ENCODE measurements around the gene COX8A. TPM values are rescaled to one million over a fixed set of nuclear protein-coding genes. Genes with fewer than 3 reads are reported as not detected.

The COX8A gene
- total RNA-seq, 1 experiment from 2014 or later: 587 TPM

- peaks cover 2% of the 10 kb centered on the region for H3K36me3 Mint-ChIP-seq
- H3K9me3 Mint-ChIP-seq: peaks cover 2% of the 10 kb centered on the region; the same call in 1 of the 2 replicates
- TF ChIP-seq USF2 (CRISPR knock-in tag; IDR thresholded peaks at IDR 0.05) (no peak), AFF4 (CRISPR knock-in tag; IDR thresholded peaks at IDR 0.05; ENCODE audit: borderline replicate concordance) (no peak)
- no peak overlapping the region for H3K4me3 Mint-ChIP-seq
- H3K27ac Mint-ChIP-seq: no peak overlapping the region
- DNase-seq (ENCODE audit: low spot score) (no peak), ATAC-seq (no peak)
- CTCF ChIA-PET: interaction anchor here (0.7 to 3.5 kb wide), 13 partner anchors 9 to 287 kb away, joined by 3 to 17 read pairs (median 4); no protein-coding TSS in a partner anchor
- POLR2A ChIA-PET: interaction anchor here (0.8 kb wide), 1 partner anchor 17 kb away, joined by 3 read pairs; no protein-coding TSS in a partner anchor
- H3K4me1 Mint-ChIP-seq: peaks cover 16% of the 10 kb centered on the region
- H3K27me3 Mint-ChIP-seq (ENCODE audit: low read depth): peaks cover 76% of the 10 kb centered on the region
Observed at GRCh38 chr11:64015935-64016845, 41.8 kb downstream of the COX8A start.

- peaks cover 31% of the 10 kb centered on the region for H3K4me1 Mint-ChIP-seq
- no peak overlapping the region for H3K4me3 Mint-ChIP-seq
- no peak overlapping the region for H3K27ac Mint-ChIP-seq
- CTCF ChIA-PET: interaction anchor here (9.6 kb wide), 1 partner anchor 17 kb away, joined by 75 read pairs; no protein-coding TSS in a partner anchor
- no peaks in the 10 kb centered on the region for H3K9me3 Mint-ChIP-seq
- no peaks in the 10 kb centered on the region for H3K36me3 Mint-ChIP-seq
- POLR2A ChIA-PET: no interaction called here
- DNase-seq (ENCODE audit: low spot score) (no peak), ATAC-seq (no peak)
- H3K27me3 Mint-ChIP-seq (ENCODE audit: low read depth): peaks cover 59% of the 10 kb centered on the region
- TF ChIP-seq TEAD4 (CRISPR knock-in tag; IDR thresholded peaks at IDR 0.05): no peak
- no peak for TF ChIP-seq NR2C2 (CRISPR knock-in tag; IDR thresholded peaks at IDR 0.05)
Observed at GRCh38 chr11:64017945-64018224, 43.5 kb downstream of the COX8A start.

GRCh38 chr11:64018310-64018709 lies 43.9 kb downstream of the COX8A start:
- Mint-ChIP-seq H3K36me3 (no peaks in the 10 kb centered on the region), H3K27me3 (ENCODE audit: low read depth) (peaks cover 55% of the 10 kb centered on the region), H3K4me3 (no peak overlapping the region), H3K4me1 (peaks cover 34% of the 10 kb centered on the region), H3K27ac (no peak overlapping the region), H3K9me3 (no peaks in the 10 kb centered on the region)
- ChIA-PET POLR2A (no interaction called here), CTCF (interaction anchor here (0.8 to 9.6 kb wide), 2 partner anchors 17 to 22 kb away, joined by 3 to 75 read pairs; no protein-coding TSS in a partner anchor)
- no peak for ATAC-seq
- TF ChIP-seq ZNF317 (CRISPR knock-in tag; IDR thresholded peaks at IDR 0.05; ENCODE audit: borderline replicate concordance, low read depth) (no peak), TEAD1 (CRISPR knock-in tag; IDR thresholded peaks at IDR 0.05) (no peak), HMGXB4 (CRISPR knock-in tag; IDR thresholded peaks at IDR 0.05) (no peak), E2F5 (CRISPR knock-in tag; IDR thresholded peaks at IDR 0.05) (no peak), TEAD4 (CRISPR knock-in tag; IDR thresholded peaks at IDR 0.05) (no peak), ETV6 (CRISPR knock-in tag; IDR thresholded peaks at IDR 0.05) (no peak), MAX (CRISPR knock-in tag; IDR thresholded peaks at IDR 0.05) (no peak), NFE2L1 (CRISPR knock-in tag; IDR thresholded peaks at IDR 0.05) (no peak), SOX15 (CRISPR knock-in tag; IDR thresholded peaks at IDR 0.05) (no peak), E2F1 (CRISPR knock-in tag; IDR thresholded peaks at IDR 0.05) (no peak), ZMAT4 (CRISPR knock-in tag; IDR thresholded peaks at IDR 0.05) (no peak), ZNF281 (CRISPR knock-in tag; IDR thresholded peaks at IDR 0.05) (no peak), ZBTB21 (CRISPR knock-in tag; IDR thresholded peaks at IDR 0.05; ENCODE audit: borderline replicate concordance) (no peak), ZNF138 (CRISPR knock-in tag; conservative IDR thresholded peaks at IDR 0.05) (no peak)
- DNase-seq (ENCODE audit: low spot score): no peak
